H1 (cell line): Measurements from ENCODE around the gene LYPD6B. TPM values are rescaled to one million over a fixed set of nuclear protein-coding genes. Genes with fewer than 3 reads are reported as not detected.

Experiments
- BRCA1 ChIP-seq: IDR thresholded peaks from 2 replicates; pipeline ENCODE4 v1.6.1; 2012; ENCODE audit warnings: low read depth, low read length, improper control_type of control experiment
- EP300 ChIP-seq, 2 experiments: IDR thresholded peaks; 1 replicate in 1 of 2; 2 replicates in 1 of 2; pipeline ENCODE4 v1.6.1; 2011 to 2012; ENCODE audit warnings: low read depth in 2 of 2, low read length in 2 of 2, mild to moderate bottlenecking in 2 of 2, borderline replicate concordance in 1 of 2, inconsistent platforms in 1 of 2, moderate library complexity in 1 of 2
- KDM4A ChIP-seq: IDR thresholded peaks from one replicate; pipeline ENCODE4 v1.7.1; 2012; ENCODE audit warnings: low read depth, mild to moderate bottlenecking, moderate library complexity, low read length, inconsistent platforms; ENCODE audit not compliant: severe bottlenecking
- POLR2AphosphoS5 ChIP-seq: IDR thresholded peaks from 2 replicates; pipeline ENCODE4 v1.6.1; 2011; ENCODE audit warnings: low read depth, low read length
- RXRA ChIP-seq: IDR thresholded peaks from 2 replicates; pipeline ENCODE4 v1.6.1; 2011; ENCODE audit warnings: low read depth, mild to moderate bottlenecking, low read length, moderate library complexity; ENCODE audit not compliant: insufficient read depth
- SP1 ChIP-seq: IDR thresholded peaks from 2 replicates; pipeline ENCODE4 v1.6.1; 2011; ENCODE audit warnings: low read depth, low read length
- TBP ChIP-seq: IDR thresholded peaks from 2 replicates; pipeline ENCODE4 v1.6.1; 2011; ENCODE audit warnings: low read depth, low read length, improper control_type of control experiment
- TCF12 ChIP-seq: IDR thresholded peaks from 2 replicates; pipeline ENCODE4 v1.6.1; 2011; ENCODE audit warnings: low read depth, mild to moderate bottlenecking, low read length
- polyA plus RNA-seq, 7 experiments: library from polyadenylated mRNA; depleted of rRNA in 3 of 7; stranded (reverse) in 5 of 7; unstranded in 2 of 7; fragments of >200 nt in 5 of 7; fragments of 200-250 nt in 2 of 7; gene quantifications; 1 replicate in 5 of 7; 2 replicates in 1 of 7; 4 replicates in 1 of 7; pipeline versions ENCODE4 v1.2.1 to v1.2.3, GENCODE V29; 2011 to 2013; ENCODE audit warnings: missing spikeins in 2 of 7, mixed read lengths in 2 of 7
- total RNA-seq: library from RNA; stranded (reverse); fragmentation: NEBNext Ultra II Directional; extraction: Animal tissue kit (Norgen Biotek cat#: 25700); gene quantifications from 2 replicates; pipeline ENCODE4 v1.2.1, GENCODE V29; 2021
- TF ChIP-seq, protein P1 (sequence below): IDR thresholded peaks from 2 replicates; pipeline ENCODE4 v1.6.1; 2012; ENCODE audit warnings: inconsistent platforms
- TF ChIP-seq, protein P2 (sequence below): IDR thresholded peaks from 2 replicates; pipeline ENCODE4 v1.6.1; 2012; ENCODE audit warnings: low read length, inconsistent platforms

LYPD6B gene
- total and polyA plus RNA-seq, 2 of the 8 experiments (the other 6 are each of a cell fraction or from before 2014, with no cell fraction given) = 2.2 to 3.5 TPM

DNA sequence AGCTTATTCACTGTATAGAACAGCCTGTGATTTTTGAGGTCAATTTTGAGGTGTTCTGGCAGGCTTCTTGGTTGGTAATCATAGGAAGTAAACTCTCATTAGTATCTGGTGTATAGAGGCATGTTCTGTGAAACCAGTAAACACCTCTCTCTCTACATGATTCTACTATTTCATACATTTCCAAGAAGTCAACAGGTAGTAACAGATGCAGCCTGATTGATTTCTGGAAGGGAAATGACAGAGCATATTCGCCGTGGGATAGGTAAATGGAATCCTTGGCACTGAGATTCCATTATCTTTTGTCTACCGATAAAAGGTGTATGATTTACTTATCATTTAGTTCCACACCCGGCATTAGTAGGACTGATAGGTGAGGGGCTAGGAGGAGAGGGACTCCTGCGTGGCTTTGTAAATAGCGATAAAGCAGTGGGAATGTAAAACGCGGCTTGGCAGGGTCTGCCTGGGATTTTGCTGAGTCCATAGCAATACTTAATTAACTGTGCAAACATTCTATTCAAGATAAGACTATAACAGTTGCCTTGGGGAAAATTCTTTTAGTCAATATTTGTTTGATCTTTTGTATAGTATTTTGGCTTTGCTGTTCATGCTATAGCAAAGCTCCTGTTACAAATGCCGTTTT lies 32.3 kb downstream of the LYPD6B start (continued):
- TF ChIP-seq EP300 (IDR thresholded peaks at IDR 0.05; ENCODE audit: borderline replicate concordance in 1 of 2, low read depth in 2 of 2, low read length in 2 of 2) (no peak), TBP (no peak), BRCA1 (no peak), KDM4A (no peak), TCF12 (no peak), RXRA (no peak), SP1 (no peak), POLR2AphosphoS5 (no peak)
- TF ChIP-seq, protein P1, sequence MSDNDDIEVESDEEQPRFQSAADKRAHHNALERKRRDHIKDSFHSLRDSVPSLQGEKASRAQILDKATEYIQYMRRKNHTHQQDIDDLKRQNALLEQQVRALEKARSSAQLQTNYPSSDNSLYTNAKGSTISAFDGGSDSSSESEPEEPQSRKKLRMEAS = no peak
- TF ChIP-seq, protein P2, sequence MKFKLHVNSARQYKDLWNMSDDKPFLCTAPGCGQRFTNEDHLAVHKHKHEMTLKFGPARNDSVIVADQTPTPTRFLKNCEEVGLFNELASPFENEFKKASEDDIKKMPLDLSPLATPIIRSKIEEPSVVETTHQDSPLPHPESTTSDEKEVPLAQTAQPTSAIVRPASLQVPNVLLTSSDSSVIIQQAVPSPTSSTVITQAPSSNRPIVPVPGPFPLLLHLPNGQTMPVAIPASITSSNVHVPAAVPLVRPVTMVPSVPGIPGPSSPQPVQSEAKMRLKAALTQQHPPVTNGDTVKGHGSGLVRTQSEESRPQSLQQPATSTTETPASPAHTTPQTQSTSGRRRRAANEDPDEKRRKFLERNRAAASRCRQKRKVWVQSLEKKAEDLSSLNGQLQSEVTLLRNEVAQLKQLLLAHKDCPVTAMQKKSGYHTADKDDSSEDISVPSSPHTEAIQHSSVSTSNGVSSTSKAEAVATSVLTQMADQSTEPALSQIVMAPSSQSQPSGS = no peak
- TF ChIP-seq, all 59 proteins: peak for 0
